ENCODE results near the gene IRF1. TPM values are rescaled to one million over a fixed set of nuclear protein-coding genes. Genes with fewer than 3 reads are reported as not detected.

Gene IRF1
- total RNA-seq, 4 donors from 2014 or later = 8.3 to 52.9 (median 13.1) TPM

DNA sequence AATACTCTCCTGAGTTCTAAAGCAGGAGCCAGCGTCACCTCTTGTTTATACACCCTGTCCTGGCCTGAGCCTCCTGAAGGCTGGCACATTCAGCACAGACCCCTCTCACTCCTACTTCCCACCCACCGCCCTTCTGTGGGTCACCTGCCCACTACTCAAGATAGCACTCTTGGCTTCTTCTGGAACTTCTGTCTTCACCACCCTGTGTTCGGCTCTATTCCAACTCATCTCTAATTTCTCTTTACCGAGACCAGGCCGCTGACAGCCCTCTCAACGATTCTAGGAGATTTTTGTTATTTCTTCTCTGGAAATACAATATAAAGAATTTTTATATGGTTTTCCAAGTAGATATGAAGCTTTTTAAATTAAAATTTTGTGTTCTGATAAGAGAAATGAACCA lies 57.4 kb downstream of the IRF1 start:
- peaks cover 0 to 9% (median 0%) of the 10 kb centered on the region in 3 donors for H3K36me3 ChIP-seq
- no peak for TF ChIP-seq POLR2A (IDR thresholded peaks at IDR 0.05)
- TF ChIP-seq, protein P1, sequence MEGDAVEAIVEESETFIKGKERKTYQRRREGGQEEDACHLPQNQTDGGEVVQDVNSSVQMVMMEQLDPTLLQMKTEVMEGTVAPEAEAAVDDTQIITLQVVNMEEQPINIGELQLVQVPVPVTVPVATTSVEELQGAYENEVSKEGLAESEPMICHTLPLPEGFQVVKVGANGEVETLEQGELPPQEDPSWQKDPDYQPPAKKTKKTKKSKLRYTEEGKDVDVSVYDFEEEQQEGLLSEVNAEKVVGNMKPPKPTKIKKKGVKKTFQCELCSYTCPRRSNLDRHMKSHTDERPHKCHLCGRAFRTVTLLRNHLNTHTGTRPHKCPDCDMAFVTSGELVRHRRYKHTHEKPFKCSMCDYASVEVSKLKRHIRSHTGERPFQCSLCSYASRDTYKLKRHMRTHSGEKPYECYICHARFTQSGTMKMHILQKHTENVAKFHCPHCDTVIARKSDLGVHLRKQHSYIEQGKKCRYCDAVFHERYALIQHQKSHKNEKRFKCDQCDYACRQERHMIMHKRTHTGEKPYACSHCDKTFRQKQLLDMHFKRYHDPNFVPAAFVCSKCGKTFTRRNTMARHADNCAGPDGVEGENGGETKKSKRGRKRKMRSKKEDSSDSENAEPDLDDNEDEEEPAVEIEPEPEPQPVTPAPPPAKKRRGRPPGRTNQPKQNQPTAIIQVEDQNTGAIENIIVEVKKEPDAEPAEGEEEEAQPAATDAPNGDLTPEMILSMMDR (IDR thresholded peaks at IDR 0.05) = no peak
- 87 to 96% methylated on average over 6 of the region's 6 CpGs for WGBS, 2 donors
- H3K9me3 ChIP-seq = no peaks in the 10 kb centered on the region
- no peak overlapping the region for H3K4me3 ChIP-seq
- no peaks in the 10 kb centered on the region for H3K27me3 ChIP-seq
- intact Hi-C loops (cut with DNase I) = no loop called here
- H3K27ac ChIP-seq = no peak overlapping the region
- DNase-seq = no peak
- peaks cover 19 to 90% (median 67%) of the 10 kb centered on the region in 3 donors for H3K4me1 ChIP-seq

DNA sequence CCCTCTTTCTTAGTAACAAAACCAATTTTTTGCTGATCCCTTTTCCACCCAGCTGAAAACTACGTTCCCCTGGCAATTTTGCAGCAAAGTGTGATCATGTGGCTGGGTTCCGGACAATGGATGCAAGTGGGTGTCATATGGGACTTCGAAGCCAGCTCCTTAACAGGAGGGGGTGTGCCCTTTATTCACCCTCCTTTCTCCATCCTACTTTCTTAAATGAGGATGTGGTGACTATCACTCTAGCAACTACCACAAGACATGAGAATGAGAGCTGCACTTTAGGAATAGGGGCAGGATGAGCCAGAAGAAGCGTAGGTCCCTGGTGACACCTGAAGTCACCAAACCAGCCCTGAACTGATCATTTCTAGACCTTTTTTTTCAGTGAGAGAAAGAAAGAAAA lies 58.9 kb downstream of the IRF1 start:
- Histone ChIP-seq H3K4me1 (peaks cover 28 to 90% (median 67%) of the 10 kb centered on the region in 3 donors), H3K27ac (peak overlapping the region in 1 of 4 donors; percentile 28), H3K27me3 (no peaks in the 10 kb centered on the region), H3K9me3 (no peaks in the 10 kb centered on the region), H3K4me3 (no peak overlapping the region), H3K36me3 (peaks cover 0 to 9% (median 0%) of the 10 kb centered on the region in 3 donors)
- intact Hi-C loops (cut with DNase I) = no loop called here
- no peak for DNase-seq
- WGBS, 2 donors = 87 to 91% methylated on average over 4 of the region's 4 CpGs
- TF ChIP-seq POLR2A (IDR thresholded peaks at IDR 0.05) = no peak
- TF ChIP-seq, protein P1 (IDR thresholded peaks at IDR 0.05) = no peak

Small RNAs within 50 kb of the gene (small RNA-seq; reads per million reads assigned to genes)
- 0 reads per million in 4 donors for gene RF00019

Other genes starting within 250 kb of the IRF1 start
- gene PDLIM4, start 233.1 kb downstream of the IRF1 start, total RNA-seq = 10 to 100 TPM; 16.5 to 79.2 (median 47.7) TPM
- under 1 TPM in 3 of 4 donors, not detected in 1; 0.11 to 0.79 (median 0.38) TPM for gene SLC22A4, start 196.4 kb downstream of the IRF1 start, total RNA-seq
- 10 to 100 TPM in 1 of 4 donors, 1 to 10 TPM in 3; 7.4 to 15.8 (median 8.3) TPM for gene SLC22A5, start 121.1 kb downstream of the IRF1 start, total RNA-seq
- not detected for gene IL5, start 52.7 kb upstream of the IRF1 start, total RNA-seq
- gene RAD50, start 66.2 kb upstream of the IRF1 start, total RNA-seq = 10 to 100 TPM; 13.6 to 25.2 (median 20.4) TPM
- gene IL13, start 167.4 kb upstream of the IRF1 start, total RNA-seq = not detected
- gene IL4, start 183.2 kb upstream of the IRF1 start, total RNA-seq = not detected
- 1 to 10 TPM; 2.2 to 7.6 (median 4.6) TPM for gene KIF3A, start 246.8 kb upstream of the IRF1 start, total RNA-seq

Data from esophagus squamous epithelium (tissue), 5 donors.